EH (cell line): Measurements from ENCODE around the gene RBFOX2.
"Not testable (repeated sequence)": the region's sequence is repeated elsewhere in the genome, so short reads cannot be mapped to it uniquely, and the experiment has no call there.

Experiments used
- DNase-seq: peaks from one replicate; pipeline ENCODE4 v3.0.0-alpha.2; 2015; ENCODE audit warnings: low read depth

The RBFOX2 gene

GRCh38 chr22:35777335-35777975, 251.2 kb downstream of the RBFOX2 start:
- DNase-seq, result peak; percentile 83

- no peak for DNase-seq
Measured at GRCh38 chr22:35775339-35775738, 253.3 kb downstream of the RBFOX2 start.

- DNase-seq, result no peak
Measured at GRCh38 chr22:35769974-35770373, 258.6 kb downstream of the RBFOX2 start.

GRCh38 chr22:35766654-35767580, 261.7 kb downstream of the RBFOX2 start:
- peak; percentile 54 for DNase-seq

- DNase-seq, result peak; percentile 35
Measured at GRCh38 chr22:35761037-35761436, 267.6 kb downstream of the RBFOX2 start.

GRCh38 chr22:35758394-35758793, 270.2 kb downstream of the RBFOX2 start:
- DNase-seq, result no peak

- no peak for DNase-seq
Measured at GRCh38 chr22:35756722-35757121, 271.9 kb downstream of the RBFOX2 start.

GRCh38 chr22:35754761-35755160, 273.9 kb downstream of the RBFOX2 start:
- no peak for DNase-seq

GRCh38 chr22:35752863-35753189, 275.8 kb downstream of the RBFOX2 start:
- DNase-seq, result peak; percentile 25

- no peak for DNase-seq
Measured at GRCh38 chr22:35752006-35752862, 276.4 kb downstream of the RBFOX2 start.

- DNase-seq, result peak; percentile 55
Measured at GRCh38 chr22:35749808-35750207, 278.8 kb downstream of the RBFOX2 start.

GRCh38 chr22:35746946-35747703, 281.5 kb downstream of the RBFOX2 start:
- peak; percentile 45 for DNase-seq

- no peak for DNase-seq
Measured at GRCh38 chr22:35746248-35746647, 282.4 kb downstream of the RBFOX2 start.

- DNase-seq, result peak; percentile 56
Measured at GRCh38 chr22:35743326-35743860, 285.2 kb downstream of the RBFOX2 start.

- peak; percentile 93 for DNase-seq
Measured at GRCh38 chr22:35742342-35743100, 286.1 kb downstream of the RBFOX2 start.

GRCh38 chr22:35740616-35741015, 288.0 kb downstream of the RBFOX2 start:
- DNase-seq, result no peak

GRCh38 chr22:35739931-35740380, 288.7 kb downstream of the RBFOX2 start:
- no peak for DNase-seq

GRCh38 chr22:35739076-35739930, 289.3 kb downstream of the RBFOX2 start:
- DNase-seq, result peak; percentile 18

GRCh38 chr22:35737886-35738285, 290.7 kb downstream of the RBFOX2 start:
- DNase-seq, result not testable (repeated sequence)

- no peak for DNase-seq
Measured at GRCh38 chr22:35736701-35737100, 291.9 kb downstream of the RBFOX2 start.
